Hepatocyte (in vitro differentiated cells): ENCODE results near the gene ALDH7A1. TPM values are rescaled to one million over a fixed set of nuclear protein-coding genes. Genes with fewer than 3 reads are reported as not detected.
A peak's percentile ranks its signal among the peaks of the same experiment; 100 is the strongest.

Source experiments
- DNase-seq: peaks from one replicate; pipeline ENCODE4 v3.0.0-alpha.2; 2016; ENCODE audit warnings: low spot score
- H2AFZ ChIP-seq: fragments of 200-600 bp; sonication (generic); 2 replicates; pipeline ENCODE4 v1.6.0; 2016; ENCODE audit warnings: antibody characterized with exemption, mild to moderate bottlenecking
- H3K27ac ChIP-seq: fragments of 200-600 bp; sonication (generic); 2 replicates; pipeline ENCODE4 v1.5.1; 2016; ENCODE audit warnings: mild to moderate bottlenecking
- H3K27me3 ChIP-seq: fragments of 200-600 bp; sonication (generic); 2 replicates; pipeline ENCODE4 v1.6.1; 2016
- H3K36me3 ChIP-seq: fragments of 200-600 bp; sonication (generic); replicated peaks from 2 replicates; pipeline ENCODE4 v1.5.1; 2016; ENCODE audit warnings: low read depth; ENCODE audit not compliant: insufficient read depth
- H3K4me1 ChIP-seq: fragments of 200-600 bp; sonication (generic); 2 replicates; pipeline ENCODE4 v1.5.1; 2016; ENCODE audit warnings: mild to moderate bottlenecking, moderate library complexity; ENCODE audit not compliant: insufficient read depth
- H3K4me2 ChIP-seq: fragments of 200-600 bp; sonication (generic); 2 replicates; pipeline ENCODE4 v1.6.0; 2016
- H3K4me3 ChIP-seq: fragments of 200-600 bp; sonication (generic); 2 replicates; pipeline ENCODE4 v1.5.1; 2016; ENCODE audit warnings: mild to moderate bottlenecking
- H3K79me2 ChIP-seq: fragments of 200-600 bp; sonication (generic); 2 replicates; pipeline ENCODE4 v1.6.0; 2017; ENCODE audit warnings: mild to moderate bottlenecking
- H3K9me2 ChIP-seq: fragments of 200-600 bp; sonication (generic); replicated peaks from 2 replicates; pipeline ENCODE4 v1.6.0; 2017; ENCODE audit warnings: mild to moderate bottlenecking; ENCODE audit not compliant: insufficient read depth
- H3K9me3 ChIP-seq: fragments of 200-600 bp; sonication (generic); 2 replicates; pipeline ENCODE4 v1.5.1; 2016; ENCODE audit warnings: low read depth, mild to moderate bottlenecking
- H4K20me1 ChIP-seq: fragments of 200-600 bp; sonication (generic); 2 replicates; pipeline ENCODE4 v1.6.0; 2016; ENCODE audit warnings: mild to moderate bottlenecking; ENCODE audit not compliant: insufficient read depth, poor library complexity, severe bottlenecking
- EZH2 ChIP-seq: fragments of 200-600 bp; sonication (generic); IDR thresholded peaks from 2 replicates; pipeline ENCODE4 v1.6.1; 2016; ENCODE audit warnings: antibody characterized with exemption, mild to moderate bottlenecking, borderline replicate concordance
- EZH2phosphoT487 ChIP-seq: fragments of 200-600 bp; sonication (generic); IDR thresholded peaks from one replicate; pipeline ENCODE4 v1.6.1; 2018; ENCODE audit warnings: antibody characterized with exemption, mild to moderate bottlenecking, low read depth, moderate library complexity; ENCODE audit not compliant: unreplicated experiment, severe bottlenecking
- WGBS: methylation state at CpG from one replicate; pipeline ENCODE4 v1.1.6; 2016; ENCODE audit warnings: low lambda C conversion rate; ENCODE audit errors: missing lambda C conversion rate; 5-methylcytosine and 5-hydroxymethylcytosine counted together
- polyA plus RNA-seq: library from polyadenylated mRNA; unstranded; fragments of >200 nt; fragmentation: Nextera tagmentation; extraction: Ambion mirVana; gene quantifications from 2 replicates; pipeline ENCODE4 v1.2.1, GENCODE V29; 2016
- total RNA-seq: library from RNA; depleted of rRNA; stranded (reverse); fragments of >200 nt; gene quantifications from 2 replicates; pipeline ENCODE4 v1.2.3, GENCODE V29; 2014
- TF ChIP-seq, protein P1 (sequence below): fragments of 200-600 bp; sonication (generic); IDR thresholded peaks from 2 replicates; pipeline ENCODE4 v1.5.1; 2016; ENCODE audit warnings: antibody characterized with exemption, mild to moderate bottlenecking; ENCODE audit not compliant: poor library complexity

Gene ALDH7A1
- total and polyA plus RNA-seq, 2 experiments from 2014 or later: 50.0 to 107 TPM

DNA sequence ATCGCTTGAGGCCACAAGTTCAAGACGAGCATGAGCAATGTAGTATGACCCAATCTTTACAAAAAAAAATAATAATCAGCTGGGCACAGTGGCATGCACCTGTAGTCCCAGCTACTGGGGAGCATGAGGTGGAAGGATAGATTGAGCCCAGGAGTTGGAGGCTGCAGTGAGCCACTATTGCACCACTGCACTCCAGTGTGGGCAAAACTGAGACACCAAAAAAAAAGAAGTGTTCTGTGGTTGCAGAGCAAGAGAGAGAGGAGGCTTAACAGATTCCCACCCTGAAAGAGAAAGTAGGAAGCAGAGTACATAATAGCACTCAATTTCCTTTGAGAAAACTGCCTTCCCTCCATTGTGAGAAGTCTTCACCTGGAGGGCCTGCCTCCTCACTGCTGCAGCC lies 52.6 kb downstream of the ALDH7A1 start:
- no peaks in the 10 kb centered on the region for H3K9me3 ChIP-seq
- no peaks in the 10 kb centered on the region for H3K9me2 ChIP-seq
- H3K27me3 ChIP-seq: no peaks in the 10 kb centered on the region
- no peak overlapping the region for H3K27ac ChIP-seq
- no peak overlapping the region for H2AFZ ChIP-seq
- no peaks in the 10 kb centered on the region for H4K20me1 ChIP-seq
- peaks cover 3% of the 10 kb centered on the region for H3K4me1 ChIP-seq
- DNase-seq: no peak
- no peaks in the 10 kb centered on the region for H3K36me3 ChIP-seq
- TF ChIP-seq EZH2 (no peak), EZH2phosphoT487 (no peak)
- TF ChIP-seq, protein P1, sequence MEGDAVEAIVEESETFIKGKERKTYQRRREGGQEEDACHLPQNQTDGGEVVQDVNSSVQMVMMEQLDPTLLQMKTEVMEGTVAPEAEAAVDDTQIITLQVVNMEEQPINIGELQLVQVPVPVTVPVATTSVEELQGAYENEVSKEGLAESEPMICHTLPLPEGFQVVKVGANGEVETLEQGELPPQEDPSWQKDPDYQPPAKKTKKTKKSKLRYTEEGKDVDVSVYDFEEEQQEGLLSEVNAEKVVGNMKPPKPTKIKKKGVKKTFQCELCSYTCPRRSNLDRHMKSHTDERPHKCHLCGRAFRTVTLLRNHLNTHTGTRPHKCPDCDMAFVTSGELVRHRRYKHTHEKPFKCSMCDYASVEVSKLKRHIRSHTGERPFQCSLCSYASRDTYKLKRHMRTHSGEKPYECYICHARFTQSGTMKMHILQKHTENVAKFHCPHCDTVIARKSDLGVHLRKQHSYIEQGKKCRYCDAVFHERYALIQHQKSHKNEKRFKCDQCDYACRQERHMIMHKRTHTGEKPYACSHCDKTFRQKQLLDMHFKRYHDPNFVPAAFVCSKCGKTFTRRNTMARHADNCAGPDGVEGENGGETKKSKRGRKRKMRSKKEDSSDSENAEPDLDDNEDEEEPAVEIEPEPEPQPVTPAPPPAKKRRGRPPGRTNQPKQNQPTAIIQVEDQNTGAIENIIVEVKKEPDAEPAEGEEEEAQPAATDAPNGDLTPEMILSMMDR: no peak
- H3K79me2 ChIP-seq: no peaks in the 10 kb centered on the region
- no peak overlapping the region for H3K4me3 ChIP-seq
- no peak overlapping the region for H3K4me2 ChIP-seq
- 100% methylated on average over 2 of the region's 2 CpGs for WGBS

DNA sequence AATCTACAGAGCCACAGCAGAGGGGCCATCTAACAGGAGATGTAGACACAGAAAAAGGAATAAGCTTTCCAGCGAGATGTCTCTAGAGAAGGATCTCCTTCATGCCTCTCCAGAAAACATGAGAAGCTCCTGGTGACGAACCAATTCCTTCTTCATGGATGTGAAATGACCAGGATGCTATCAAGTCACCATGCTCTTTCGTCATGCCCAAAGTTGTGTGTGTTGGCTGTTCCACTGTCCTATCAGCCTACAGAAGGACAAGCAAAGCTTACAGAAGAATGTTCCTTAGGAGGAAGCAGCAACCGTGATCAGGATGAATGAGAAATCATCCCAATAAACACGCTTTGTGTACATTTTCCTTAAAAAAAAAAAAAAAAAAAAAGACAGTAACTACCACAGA lies 54.4 kb downstream of the ALDH7A1 start:
- no peaks in the 10 kb centered on the region for H3K27me3 ChIP-seq
- H3K4me2 ChIP-seq: no peak overlapping the region
- H3K36me3 ChIP-seq: no peaks in the 10 kb centered on the region
- H3K27ac ChIP-seq: no peak overlapping the region
- H2AFZ ChIP-seq: no peak overlapping the region
- WGBS: 92% methylated on average over 5 of the region's 5 CpGs
- H3K4me3 ChIP-seq: no peak overlapping the region
- no peak for DNase-seq
- no peaks in the 10 kb centered on the region for H3K79me2 ChIP-seq
- peaks cover 3% of the 10 kb centered on the region for H3K4me1 ChIP-seq
- H4K20me1 ChIP-seq: no peaks in the 10 kb centered on the region
- TF ChIP-seq, protein P1: no peak
- TF ChIP-seq EZH2phosphoT487 (no peak), EZH2 (no peak)
- no peaks in the 10 kb centered on the region for H3K9me2 ChIP-seq
- H3K9me3 ChIP-seq: no peaks in the 10 kb centered on the region

DNA sequence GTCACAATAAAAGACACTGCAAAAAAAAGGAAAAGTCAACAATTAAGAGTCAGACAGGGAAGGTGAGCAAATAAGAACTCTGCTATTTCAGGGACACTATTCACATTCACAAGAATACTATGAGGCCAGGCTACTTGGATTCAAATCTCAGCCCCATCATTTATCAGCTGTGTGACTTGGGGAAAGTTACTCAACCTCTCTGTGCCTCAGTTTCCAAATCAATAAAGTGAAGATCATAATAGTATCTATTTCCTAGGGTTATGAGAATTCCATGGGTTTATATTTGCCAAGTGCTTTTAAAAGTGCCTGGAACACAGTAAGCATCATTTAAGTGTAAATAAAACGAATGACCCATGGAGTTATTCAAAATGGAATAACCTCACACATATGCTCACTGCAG lies 56.4 kb downstream of the ALDH7A1 start:
- no peak for DNase-seq
- Histone ChIP-seq H3K9me2 (no peaks in the 10 kb centered on the region), H3K36me3 (no peaks in the 10 kb centered on the region), H3K4me3 (no peak overlapping the region), H3K27ac (peak overlapping the region; percentile 16), H3K9me3 (no peaks in the 10 kb centered on the region), H2AFZ (no peak overlapping the region), H4K20me1 (no peaks in the 10 kb centered on the region), H3K79me2 (no peaks in the 10 kb centered on the region), H3K4me1 (peaks cover 3% of the 10 kb centered on the region), H3K4me2 (no peak overlapping the region), H3K27me3 (no peaks in the 10 kb centered on the region)
- 59% methylated on average over 1 of the region's 1 CpG for WGBS
- TF ChIP-seq EZH2phosphoT487: no peak
- TF ChIP-seq, protein P1: no peak
- TF ChIP-seq EZH2: no peak

DNA sequence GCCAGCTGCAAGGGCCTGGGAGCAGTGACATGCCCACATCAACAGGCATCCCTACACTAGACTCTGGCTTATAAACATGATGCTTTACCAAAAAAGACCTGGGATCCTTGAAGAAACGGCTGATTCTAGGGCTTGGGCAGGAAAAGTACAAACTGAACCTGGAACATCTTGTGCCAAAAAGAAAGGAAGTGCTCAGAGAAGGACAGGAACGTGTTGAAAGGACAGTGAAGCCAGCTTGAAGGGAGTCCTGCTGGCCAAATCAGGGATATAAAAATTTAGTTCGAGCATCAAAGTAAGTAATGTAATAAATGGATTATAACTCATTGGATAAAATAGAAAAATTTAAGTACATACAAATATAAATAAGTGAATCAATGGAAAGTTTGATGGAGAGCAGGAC lies 58.1 kb downstream of the ALDH7A1 start:
- Histone ChIP-seq H3K27ac (no peak overlapping the region), H3K27me3 (no peaks in the 10 kb centered on the region), H3K4me3 (no peak overlapping the region), H3K4me1 (peaks cover 3% of the 10 kb centered on the region), H3K4me2 (no peak overlapping the region), H3K9me3 (no peaks in the 10 kb centered on the region), H3K36me3 (no peaks in the 10 kb centered on the region), H3K9me2 (no peaks in the 10 kb centered on the region), H2AFZ (no peak overlapping the region), H3K79me2 (no peaks in the 10 kb centered on the region), H4K20me1 (no peaks in the 10 kb centered on the region)
- TF ChIP-seq EZH2: no peak
- TF ChIP-seq, protein P1: no peak
- TF ChIP-seq EZH2phosphoT487: no peak
- DNase-seq: no peak
- 85% methylated on average over 3 of the region's 3 CpGs for WGBS
